ENCODE data around the gene TRAF7. TPM values are rescaled to one million over a fixed set of nuclear protein-coding genes. Genes with fewer than 3 reads are reported as not detected.
"Not testable (repeated sequence)": the region's sequence is repeated elsewhere in the genome, so short reads cannot be mapped to it uniquely, and the experiment has no call there.

TRAF7 gene
- total and polyA plus RNA-seq, 2 donors (not counting 1 experiment from before 2014, with no cell fraction given) = 46.1 to 50.9 TPM

- over 99% methylated on average over 18 of the region's 23 CpGs for WGBS (ENCODE audit: insufficient coverage)
- ATAC-seq (ENCODE audit: low read depth); H3K27me3 ChIP-seq (replicated peaks in 1 of 4; ENCODE audit: control extremely low read depth in 1 of 4, control insufficient read depth in 3 of 4, insufficient read depth in 4 of 4, low read length in 3 of 4); H3K9me3 ChIP-seq (ENCODE audit: control extremely low read depth in 1 of 3, control insufficient read depth in 2 of 3, insufficient read depth in 1 of 3, low read length in 2 of 3); H3K27me3 Mint-ChIP-seq; H3K27ac Mint-ChIP-seq; intact Hi-C loops (cut with micrococcal nuclease); DNase-seq; H3K4me3 ChIP-seq (ENCODE audit: control extremely low read depth in 1 of 5, extremely low read depth in 1 of 5, insufficient read depth in 1 of 5, low read depth in 2 of 5, low read length in 4 of 5); H3K79me2 ChIP-seq (ENCODE audit: control insufficient read depth, insufficient read depth, low read length); H3K4me2 ChIP-seq (replicated peaks; ENCODE audit: low read depth, low read length, poor library complexity, severe bottlenecking); H3K9me3 Mint-ChIP-seq (ENCODE audit: insufficient read depth); H4K20me1 ChIP-seq (ENCODE audit: control insufficient read depth, insufficient read depth, low read length, poor library complexity, severe bottlenecking); H3K36me3 ChIP-seq (replicated peaks in 1 of 2; ENCODE audit: control extremely low read depth in 1 of 2, control insufficient read depth in 1 of 2, extremely low read depth in 1 of 2, insufficient read depth in 2 of 2, low read length in 1 of 2); H3K9ac ChIP-seq (ENCODE audit: low read length); H3K4me1 ChIP-seq (ENCODE audit: control insufficient read depth in 2 of 2, insufficient read depth in 2 of 2, low read length in 2 of 2); H3K4me3 Mint-ChIP-seq; H2AFZ ChIP-seq (ENCODE audit: insufficient read depth, low read depth, low read length, poor library complexity, severe bottlenecking); CTCF ChIA-PET; H3K4me1 Mint-ChIP-seq; POLR2A ChIA-PET; H3K27ac ChIP-seq (ENCODE audit: low read length in 2 of 2): not testable (repeated sequence)
These were observed 47.8 kb upstream of the TRAF7 start for GRCh38 chr16:2107791-2108125.

GRCh38 chr16:2108446-2109270 is 46.9 kb upstream of the TRAF7 start:
- POLR2A ChIA-PET; H3K79me2 ChIP-seq (ENCODE audit: control insufficient read depth, insufficient read depth, low read length); DNase-seq; H3K4me1 ChIP-seq (ENCODE audit: control insufficient read depth in 2 of 2, insufficient read depth in 2 of 2, low read length in 2 of 2); CTCF ChIA-PET; H3K9me3 Mint-ChIP-seq (ENCODE audit: insufficient read depth); H4K20me1 ChIP-seq (ENCODE audit: control insufficient read depth, insufficient read depth, low read length, poor library complexity, severe bottlenecking); H3K4me3 Mint-ChIP-seq; H3K27ac Mint-ChIP-seq; H3K27me3 ChIP-seq (replicated peaks in 1 of 4; ENCODE audit: control extremely low read depth in 1 of 4, control insufficient read depth in 3 of 4, insufficient read depth in 4 of 4, low read length in 3 of 4); H3K4me3 ChIP-seq (ENCODE audit: control extremely low read depth in 1 of 5, extremely low read depth in 1 of 5, insufficient read depth in 1 of 5, low read depth in 2 of 5, low read length in 4 of 5); H3K9me3 ChIP-seq (ENCODE audit: control extremely low read depth in 1 of 3, control insufficient read depth in 2 of 3, insufficient read depth in 1 of 3, low read length in 2 of 3); intact Hi-C loops (cut with micrococcal nuclease); H3K4me1 Mint-ChIP-seq; H2AFZ ChIP-seq (ENCODE audit: insufficient read depth, low read depth, low read length, poor library complexity, severe bottlenecking); H3K27me3 Mint-ChIP-seq; ATAC-seq (ENCODE audit: low read depth); H3K4me2 ChIP-seq (replicated peaks; ENCODE audit: low read depth, low read length, poor library complexity, severe bottlenecking); H3K9ac ChIP-seq (ENCODE audit: low read length); H3K36me3 ChIP-seq (replicated peaks in 1 of 2; ENCODE audit: control extremely low read depth in 1 of 2, control insufficient read depth in 1 of 2, extremely low read depth in 1 of 2, insufficient read depth in 2 of 2, low read length in 1 of 2); H3K27ac ChIP-seq (ENCODE audit: low read length in 2 of 2): not testable (repeated sequence)
- 98% methylated on average over 67 of the region's 73 CpGs for WGBS (ENCODE audit: insufficient coverage)

DNA sequence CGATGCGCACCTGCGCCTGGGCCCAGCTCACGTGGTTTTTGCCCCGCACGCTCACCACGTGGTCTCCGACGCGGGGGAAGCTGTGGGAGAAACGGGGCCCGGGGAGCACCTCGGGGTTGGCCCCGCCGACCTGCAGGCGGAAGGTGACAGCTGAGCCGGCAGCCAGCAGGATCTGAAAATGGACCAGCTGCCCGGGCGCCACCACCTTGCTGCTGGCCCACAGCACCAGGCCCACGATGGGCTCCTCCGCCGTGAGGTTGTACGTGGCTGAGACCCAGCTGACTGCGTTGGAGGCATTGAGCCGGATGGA is 46.4 kb upstream of the TRAF7 start:
- H2AFZ ChIP-seq (ENCODE audit: insufficient read depth, low read depth, low read length, poor library complexity, severe bottlenecking); intact Hi-C loops (cut with micrococcal nuclease); H3K4me1 Mint-ChIP-seq; H3K27me3 ChIP-seq (replicated peaks in 1 of 4; ENCODE audit: control extremely low read depth in 1 of 4, control insufficient read depth in 3 of 4, insufficient read depth in 4 of 4, low read length in 3 of 4); H3K9me3 Mint-ChIP-seq (ENCODE audit: insufficient read depth); H3K9me3 ChIP-seq (ENCODE audit: control extremely low read depth in 1 of 3, control insufficient read depth in 2 of 3, insufficient read depth in 1 of 3, low read length in 2 of 3); ATAC-seq (ENCODE audit: low read depth); H3K4me3 Mint-ChIP-seq; H3K4me1 ChIP-seq (ENCODE audit: control insufficient read depth in 2 of 2, insufficient read depth in 2 of 2, low read length in 2 of 2); H3K36me3 ChIP-seq (replicated peaks in 1 of 2; ENCODE audit: control extremely low read depth in 1 of 2, control insufficient read depth in 1 of 2, extremely low read depth in 1 of 2, insufficient read depth in 2 of 2, low read length in 1 of 2); POLR2A ChIA-PET; H3K4me3 ChIP-seq (ENCODE audit: control extremely low read depth in 1 of 5, extremely low read depth in 1 of 5, insufficient read depth in 1 of 5, low read depth in 2 of 5, low read length in 4 of 5); H3K9ac ChIP-seq (ENCODE audit: low read length); H3K27me3 Mint-ChIP-seq; H3K27ac ChIP-seq (ENCODE audit: low read length in 2 of 2); H4K20me1 ChIP-seq (ENCODE audit: control insufficient read depth, insufficient read depth, low read length, poor library complexity, severe bottlenecking); H3K4me2 ChIP-seq (replicated peaks; ENCODE audit: low read depth, low read length, poor library complexity, severe bottlenecking); CTCF ChIA-PET; H3K27ac Mint-ChIP-seq; H3K79me2 ChIP-seq (ENCODE audit: control insufficient read depth, insufficient read depth, low read length); DNase-seq: not testable (repeated sequence)
- whole genome bisulfite sequencing (ENCODE audit: insufficient coverage) = 94% methylated on average over 25 of the region's 25 CpGs

- 97% methylated on average over 12 of the region's 23 CpGs for WGBS (ENCODE audit: insufficient coverage)
- H3K27me3 ChIP-seq (replicated peaks in 1 of 4; ENCODE audit: control extremely low read depth in 1 of 4, control insufficient read depth in 3 of 4, insufficient read depth in 4 of 4, low read length in 3 of 4); DNase-seq: not testable (repeated sequence)
These were observed 45.7 kb upstream of the TRAF7 start for GRCh38 chr16:2109872-2110271.

More at GRCh38 chr16:2109872-2110271, 45.7 kb upstream of the TRAF7 start:
- H3K4me1 ChIP-seq (ENCODE audit: control insufficient read depth in 2 of 2, insufficient read depth in 2 of 2, low read length in 2 of 2); POLR2A ChIA-PET; H3K4me3 ChIP-seq (ENCODE audit: control extremely low read depth in 1 of 5, extremely low read depth in 1 of 5, insufficient read depth in 1 of 5, low read depth in 2 of 5, low read length in 4 of 5); H3K9me3 ChIP-seq (ENCODE audit: control extremely low read depth in 1 of 3, control insufficient read depth in 2 of 3, insufficient read depth in 1 of 3, low read length in 2 of 3); H3K9me3 Mint-ChIP-seq (ENCODE audit: insufficient read depth); H3K79me2 ChIP-seq (ENCODE audit: control insufficient read depth, insufficient read depth, low read length); H2AFZ ChIP-seq (ENCODE audit: insufficient read depth, low read depth, low read length, poor library complexity, severe bottlenecking); H3K4me1 Mint-ChIP-seq; H3K4me3 Mint-ChIP-seq; H3K4me2 ChIP-seq (replicated peaks; ENCODE audit: low read depth, low read length, poor library complexity, severe bottlenecking); H3K27me3 Mint-ChIP-seq; H3K27ac Mint-ChIP-seq; ATAC-seq (ENCODE audit: low read depth); CTCF ChIA-PET; H3K27ac ChIP-seq (ENCODE audit: low read length in 2 of 2); H4K20me1 ChIP-seq (ENCODE audit: control insufficient read depth, insufficient read depth, low read length, poor library complexity, severe bottlenecking); intact Hi-C loops (cut with micrococcal nuclease); H3K9ac ChIP-seq (ENCODE audit: low read length); H3K36me3 ChIP-seq (replicated peaks in 1 of 2; ENCODE audit: control extremely low read depth in 1 of 2, control insufficient read depth in 1 of 2, extremely low read depth in 1 of 2, insufficient read depth in 2 of 2, low read length in 1 of 2): not testable (repeated sequence)
